SK-N-SH treated with all-trans-retinoic acid at 6 μM for 48 hours (cell line): ENCODE measurements around the gene SLC39A5.

Experiments used
- ESRRG ChIP-seq: fragments of 250-450 bp; sonication (Bioruptor Pico); IDR thresholded peaks from 2 replicates; pipeline ENCODE4 v1.6.1; 2021; ENCODE audit warnings: mild to moderate bottlenecking
- ZFP30 ChIP-seq: fragments of 450-650 bp; formaldehyde crosslinking; IDR thresholded peaks from 2 replicates; pipeline ENCODE4 v1.5.0; 2022; ENCODE audit warnings: mild to moderate bottlenecking, moderate library complexity
- ZNF70 ChIP-seq: fragments of 450-650 bp; formaldehyde crosslinking; IDR thresholded peaks from 2 replicates; pipeline ENCODE4 v1.5.0; 2020; ENCODE audit warnings: mild to moderate bottlenecking, moderate library complexity
- TF ChIP-seq, protein P1 (sequence below): fragments of 250-450 bp; sonication (Bioruptor Pico); IDR thresholded peaks from 2 replicates; pipeline ENCODE4 v1.5.1; 2020; ENCODE audit warnings: low read depth, mild to moderate bottlenecking, moderate library complexity

DNA sequence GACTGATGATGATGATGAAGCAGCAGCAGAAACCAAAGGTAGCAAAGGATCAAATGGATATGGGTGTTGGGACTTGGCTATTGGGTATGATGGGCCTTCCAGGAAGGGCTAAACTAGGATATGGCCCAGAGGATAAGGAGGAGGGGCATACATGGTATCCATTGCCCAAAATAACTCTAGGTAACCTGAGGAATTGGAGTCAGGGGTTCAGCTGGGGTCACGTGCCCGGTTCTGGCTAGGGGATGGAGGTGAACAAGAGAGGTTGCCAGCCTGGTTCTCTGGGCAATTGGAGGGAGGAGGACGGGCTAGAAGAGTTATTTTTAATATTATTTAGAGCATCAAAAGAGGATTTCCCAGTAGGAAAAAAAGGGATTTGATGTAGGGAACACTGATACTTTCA lies 31.1 kb downstream of the SLC39A5 start:
- TF ChIP-seq ESRRG (CRISPR knock-in tag) (no peak), ZNF70 (CRISPR knock-in tag) (no peak), ZFP30 (no peak)
- TF ChIP-seq, protein P1, sequence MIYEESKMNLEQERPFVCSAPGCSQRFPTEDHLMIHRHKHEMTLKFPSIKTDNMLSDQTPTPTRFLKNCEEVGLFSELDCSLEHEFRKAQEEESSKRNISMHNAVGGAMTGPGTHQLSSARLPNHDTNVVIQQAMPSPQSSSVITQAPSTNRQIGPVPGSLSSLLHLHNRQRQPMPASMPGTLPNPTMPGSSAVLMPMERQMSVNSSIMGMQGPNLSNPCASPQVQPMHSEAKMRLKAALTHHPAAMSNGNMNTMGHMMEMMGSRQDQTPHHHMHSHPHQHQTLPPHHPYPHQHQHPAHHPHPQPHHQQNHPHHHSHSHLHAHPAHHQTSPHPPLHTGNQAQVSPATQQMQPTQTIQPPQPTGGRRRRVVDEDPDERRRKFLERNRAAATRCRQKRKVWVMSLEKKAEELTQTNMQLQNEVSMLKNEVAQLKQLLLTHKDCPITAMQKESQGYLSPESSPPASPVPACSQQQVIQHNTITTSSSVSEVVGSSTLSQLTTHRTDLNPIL (CRISPR knock-in tag) = no peak
